ENCODE data around the gene PCGF1. TPM values are rescaled to one million over a fixed set of nuclear protein-coding genes. Genes with fewer than 3 reads are reported as not detected.
"Not testable (repeated sequence)": the region's sequence is repeated elsewhere in the genome, so short reads cannot be mapped to it uniquely, and the experiment has no call there.

Gene PCGF1
- total RNA-seq, 1 donor from 2014 or later = 46.6 TPM

DNA sequence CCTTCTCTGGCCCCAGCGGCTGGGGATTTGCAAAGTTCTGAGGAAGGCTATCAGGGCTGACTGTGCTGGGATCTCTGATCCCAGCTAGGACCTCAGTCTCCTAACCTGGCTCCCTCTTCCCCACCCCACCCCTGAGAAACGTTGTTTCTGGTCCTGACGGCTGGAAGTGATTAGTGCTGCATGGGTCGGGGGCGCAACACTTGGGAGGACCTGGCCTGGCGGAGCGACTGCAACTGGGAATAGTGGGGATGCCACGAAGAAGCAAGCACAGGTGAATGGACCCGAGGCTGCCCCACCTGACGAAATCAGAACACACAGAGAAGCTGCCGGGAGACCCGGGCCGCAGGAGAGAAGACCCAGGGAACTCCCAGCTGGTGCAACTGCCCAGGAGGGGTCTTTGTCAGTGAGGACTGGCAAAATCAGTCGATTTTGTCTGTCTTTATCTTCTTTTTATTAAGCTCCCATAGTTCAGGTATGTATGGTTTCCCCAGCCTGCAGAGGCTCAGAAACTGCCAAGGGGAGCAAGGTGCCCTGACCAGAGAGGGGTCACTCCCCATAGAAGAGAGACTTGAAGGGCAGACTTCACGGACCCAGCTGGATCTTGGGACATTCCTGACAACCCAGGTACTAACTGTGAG lies 7.4 kb downstream of the PCGF1 start:
- no peak for DNase-seq (ENCODE audit: low spot score)

DNA sequence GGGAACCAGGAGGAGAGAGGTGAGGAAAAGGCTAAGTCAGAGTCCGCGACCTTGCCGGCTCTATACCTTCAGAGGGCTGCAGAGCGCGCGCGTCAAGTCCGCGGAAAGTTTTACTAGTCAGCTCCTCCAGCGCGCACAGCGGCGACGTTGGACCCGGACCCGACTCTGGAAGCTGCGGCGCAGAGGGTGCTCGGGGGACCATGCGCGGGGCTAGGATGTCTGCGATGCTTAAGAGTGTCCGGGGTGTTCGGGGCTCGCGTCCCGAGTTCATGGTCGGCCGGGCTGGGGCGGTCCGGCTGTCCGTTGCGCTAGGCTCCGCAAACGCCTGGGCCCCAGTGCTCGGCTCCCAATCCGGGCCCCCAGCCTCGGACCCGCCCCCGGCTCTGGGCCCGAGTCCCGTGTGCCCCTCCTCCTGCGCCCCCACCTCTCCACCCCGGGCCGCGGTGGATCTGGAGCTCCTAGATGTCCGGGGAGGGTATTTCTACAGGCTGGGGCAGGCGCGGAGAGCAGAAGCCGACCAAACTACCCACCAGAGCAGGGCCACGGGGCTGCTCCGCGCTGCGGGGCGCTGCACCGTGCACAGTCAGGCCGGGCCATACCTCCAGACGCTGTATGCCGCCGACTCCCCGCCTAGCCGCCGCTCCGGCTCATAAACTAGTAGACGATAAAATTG lies 8.1 kb downstream of the PCGF1 start, which contains the start of gene LBX2:
Gene LBX2, minus strand, starts transcription at position 337 of the 673 bp plus-strand sequence. Its CDS starts 66 bp downstream, at position 271.
- DNase-seq (ENCODE audit: low spot score) = no peak

DNA sequence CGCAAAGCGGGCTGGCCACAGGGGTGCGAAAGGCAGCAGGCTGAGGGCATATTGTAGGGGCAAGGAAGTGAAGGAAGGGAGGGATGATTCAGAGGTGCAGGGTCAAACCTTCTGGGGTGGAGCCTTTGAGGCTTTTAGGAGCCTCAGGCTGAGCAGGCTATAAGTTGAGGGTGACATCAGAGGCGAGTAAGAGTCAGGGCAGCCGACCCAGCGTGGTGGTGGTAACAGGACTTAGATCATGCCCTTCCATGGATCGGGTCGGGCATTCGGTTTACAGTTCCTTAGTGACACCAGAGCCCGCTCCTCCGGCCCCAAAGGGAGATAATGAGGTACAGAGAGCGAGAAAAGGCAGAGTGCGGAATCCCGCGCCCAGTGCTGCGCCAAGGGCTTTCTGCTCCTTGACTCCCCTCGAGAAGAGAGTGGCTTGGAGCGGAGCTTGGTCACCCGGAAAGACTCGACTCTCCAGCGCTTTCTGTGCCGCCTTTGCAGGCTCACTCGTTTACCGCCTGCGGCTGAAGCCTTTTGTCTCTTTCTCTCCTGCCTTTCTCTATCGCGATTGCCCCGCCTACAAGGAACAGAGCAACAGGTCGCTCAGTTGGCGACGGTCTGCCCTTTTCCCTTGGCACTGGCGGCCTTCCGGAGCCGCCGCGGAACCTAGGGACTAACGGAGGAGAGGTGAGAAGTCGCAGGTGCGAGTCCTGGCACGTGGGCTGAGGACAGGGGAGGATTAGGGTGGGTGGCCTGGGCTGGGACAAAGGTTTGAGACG lies 8.8 kb downstream of the PCGF1 start:
- DNase-seq (ENCODE audit: low spot score) = no peak

DNA sequence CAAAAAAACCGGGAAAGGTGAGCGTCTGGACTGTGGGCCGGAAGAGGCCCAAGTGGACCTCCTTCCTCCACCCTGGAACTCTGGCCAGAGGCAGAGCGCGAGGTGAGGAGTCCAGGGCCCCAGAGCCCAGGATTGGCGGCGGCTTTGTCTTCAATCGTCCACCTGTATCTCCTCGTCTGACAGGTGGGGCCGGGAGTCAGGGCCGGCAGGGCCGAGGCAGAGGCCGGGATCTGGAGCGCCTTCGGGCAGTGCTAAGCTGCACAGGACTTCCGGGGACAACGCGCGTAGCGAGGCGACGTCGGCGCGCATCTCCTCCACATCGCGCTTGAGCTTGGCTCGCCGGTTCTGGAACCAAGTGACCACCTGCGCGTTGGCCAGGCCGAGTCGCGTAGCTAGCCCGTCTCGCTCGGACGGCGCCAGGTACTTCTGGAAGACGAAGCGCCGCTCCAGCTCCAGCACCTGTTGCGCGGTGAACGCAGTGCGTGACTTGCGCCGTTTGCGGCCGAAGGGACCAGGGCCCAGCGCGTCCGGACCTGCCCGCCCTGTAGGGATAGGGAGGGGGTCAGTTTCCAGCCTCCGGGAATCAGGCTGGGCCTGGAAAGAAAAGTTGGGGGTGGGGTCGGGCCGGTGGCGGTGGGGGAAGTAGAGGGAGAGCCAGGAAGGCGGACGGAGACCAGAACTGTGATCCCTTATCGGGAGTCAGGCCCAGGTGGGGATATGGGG lies 9.6 kb downstream of the PCGF1 start:
- no peak for DNase-seq (ENCODE audit: low spot score)

DNA sequence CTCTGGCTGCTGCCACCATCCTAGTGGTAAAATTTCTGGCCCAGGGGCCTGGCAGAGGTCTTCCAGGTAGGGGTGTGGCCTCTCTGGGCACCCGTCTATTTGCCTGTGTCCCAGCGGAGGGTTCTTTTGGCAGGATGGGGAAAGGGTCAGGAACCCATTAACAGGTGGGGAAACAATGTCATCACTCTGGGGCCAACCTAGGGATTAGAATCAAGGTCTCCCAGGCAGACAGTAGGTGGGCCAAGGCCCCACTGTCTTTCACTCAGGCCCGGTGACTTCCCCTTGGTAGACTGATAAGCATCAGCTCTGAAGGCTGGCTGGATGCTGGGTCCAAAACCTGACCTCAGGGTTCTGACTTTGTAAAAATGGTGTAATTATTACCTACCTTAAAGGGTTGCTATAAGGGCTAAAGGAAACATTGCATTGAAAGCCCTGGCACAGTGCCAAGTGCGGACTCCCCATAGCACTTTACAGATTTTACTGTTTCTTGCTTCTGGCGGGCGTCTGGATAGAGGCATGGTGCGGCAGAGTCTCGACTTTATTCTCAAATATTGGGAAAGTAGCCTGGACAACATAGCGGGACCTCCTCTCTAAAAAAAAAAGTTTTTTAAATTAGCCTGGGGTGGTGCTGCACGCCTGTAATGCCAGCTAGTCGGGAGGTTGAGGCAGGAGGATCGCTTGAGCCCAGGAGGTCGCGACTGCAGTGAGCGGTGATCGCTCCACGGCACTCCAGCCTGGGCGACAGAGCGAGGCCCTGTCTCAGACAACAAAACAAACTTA lies 10.3 kb downstream of the PCGF1 start:
- DNase-seq (ENCODE audit: low spot score) = no peak

DNA sequence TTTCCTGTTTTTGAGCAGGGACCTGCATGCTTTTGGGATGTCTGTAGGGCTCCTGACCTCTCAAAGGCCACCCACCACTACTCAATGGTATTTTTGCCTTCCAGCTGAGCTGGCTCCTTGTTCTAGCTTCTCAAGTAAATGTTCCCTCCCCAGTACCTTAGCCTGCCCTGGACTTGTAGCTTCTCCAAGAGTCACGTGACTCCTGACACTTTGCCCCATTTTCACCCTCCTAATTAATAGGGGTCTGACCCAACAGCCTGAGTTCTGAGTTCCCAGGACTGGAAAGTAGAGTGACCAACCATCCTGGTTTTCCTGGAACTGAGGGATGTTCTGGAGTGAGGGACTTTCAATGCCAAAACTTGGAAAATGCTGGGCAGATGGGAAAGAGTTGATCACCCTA lies 12.1 kb downstream of the PCGF1 start:
- no peak for DNase-seq (ENCODE audit: low spot score)

DNA sequence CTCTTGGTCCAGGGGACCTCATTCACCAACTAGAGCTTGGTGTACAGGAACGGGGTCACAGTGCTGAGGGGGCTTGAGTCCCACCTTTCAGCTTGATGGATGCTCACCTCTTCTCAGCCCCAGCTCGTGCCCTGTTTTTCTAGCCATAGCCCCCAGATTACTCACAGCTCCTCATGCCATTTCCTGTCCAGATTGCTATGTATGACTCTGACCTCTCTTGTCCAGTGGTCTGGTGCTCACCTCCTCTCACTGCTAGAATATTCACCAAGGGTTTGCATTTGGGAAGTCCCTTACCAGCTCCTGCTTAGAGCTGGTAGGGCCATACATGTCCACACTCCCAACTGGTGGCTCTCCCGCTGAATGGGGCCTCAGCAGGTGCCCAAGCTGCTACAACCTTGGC lies 13.9 kb downstream of the PCGF1 start:
- no peak for DNase-seq (ENCODE audit: low spot score)

DNA sequence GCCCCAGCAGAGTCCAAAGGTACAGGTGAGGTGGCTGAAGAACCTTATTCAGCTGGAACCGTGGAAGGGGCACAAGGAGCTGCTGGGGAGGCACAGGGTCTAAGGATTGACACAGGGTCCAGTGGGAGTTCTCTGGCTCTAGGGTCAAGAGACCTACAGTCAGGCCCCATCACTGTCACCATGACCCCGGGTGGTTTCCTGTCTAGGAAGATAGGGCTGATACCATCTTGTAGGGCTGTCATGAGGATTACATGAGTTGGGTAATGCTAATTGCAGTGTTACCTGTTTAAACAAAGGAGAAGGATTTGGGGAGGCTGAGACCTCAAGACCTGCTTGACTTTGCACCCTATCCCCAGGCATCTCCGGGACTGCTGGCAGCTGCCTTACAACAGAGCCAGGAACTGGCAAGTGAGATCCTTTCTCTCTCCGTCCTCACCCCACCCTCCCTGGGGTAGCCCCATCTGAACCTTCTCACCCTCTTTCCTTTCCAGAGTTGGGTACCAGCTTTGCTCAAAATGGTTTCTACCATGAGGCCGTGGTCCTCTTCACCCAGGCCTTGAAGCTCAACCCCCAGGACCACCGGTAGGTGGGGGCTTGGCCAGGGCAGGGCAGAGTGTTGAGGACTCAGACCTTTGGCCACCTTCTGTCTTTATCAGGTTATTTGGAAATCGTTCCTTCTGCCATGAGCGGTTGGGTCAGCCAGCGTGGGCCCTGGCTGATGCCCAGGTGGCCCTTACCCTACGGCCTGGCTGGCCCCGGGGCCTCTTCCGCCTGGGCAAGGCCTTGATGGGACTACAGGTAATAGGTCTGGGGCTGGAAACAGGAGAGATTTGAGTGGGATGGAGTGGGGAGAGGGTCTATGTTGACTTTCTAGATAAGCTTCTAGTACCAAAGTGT lies 15.6 kb downstream of the PCGF1 start:
- no peak for DNase-seq (ENCODE audit: low spot score)

DNA sequence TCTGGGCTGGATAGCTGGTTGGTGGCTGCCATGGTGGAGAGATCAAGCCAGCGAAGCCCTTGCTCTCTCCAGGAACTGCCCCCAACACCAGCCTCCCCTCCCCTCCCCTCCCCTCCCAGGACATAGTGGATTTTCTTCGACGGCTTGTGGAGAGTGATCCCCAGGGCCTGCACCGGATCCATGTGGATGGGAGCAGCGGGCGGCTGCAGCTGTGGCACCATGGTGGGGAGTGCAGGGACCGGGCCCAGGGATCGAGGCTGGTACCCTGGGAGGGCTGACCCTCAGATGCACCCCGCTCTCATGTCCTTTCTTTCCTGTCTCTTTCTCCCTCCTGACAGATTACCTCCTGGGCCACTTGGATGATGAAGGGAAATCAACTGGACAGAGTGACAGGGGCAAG lies 17.6 kb downstream of the PCGF1 start:
- no peak for DNase-seq (ENCODE audit: low spot score)

DNA sequence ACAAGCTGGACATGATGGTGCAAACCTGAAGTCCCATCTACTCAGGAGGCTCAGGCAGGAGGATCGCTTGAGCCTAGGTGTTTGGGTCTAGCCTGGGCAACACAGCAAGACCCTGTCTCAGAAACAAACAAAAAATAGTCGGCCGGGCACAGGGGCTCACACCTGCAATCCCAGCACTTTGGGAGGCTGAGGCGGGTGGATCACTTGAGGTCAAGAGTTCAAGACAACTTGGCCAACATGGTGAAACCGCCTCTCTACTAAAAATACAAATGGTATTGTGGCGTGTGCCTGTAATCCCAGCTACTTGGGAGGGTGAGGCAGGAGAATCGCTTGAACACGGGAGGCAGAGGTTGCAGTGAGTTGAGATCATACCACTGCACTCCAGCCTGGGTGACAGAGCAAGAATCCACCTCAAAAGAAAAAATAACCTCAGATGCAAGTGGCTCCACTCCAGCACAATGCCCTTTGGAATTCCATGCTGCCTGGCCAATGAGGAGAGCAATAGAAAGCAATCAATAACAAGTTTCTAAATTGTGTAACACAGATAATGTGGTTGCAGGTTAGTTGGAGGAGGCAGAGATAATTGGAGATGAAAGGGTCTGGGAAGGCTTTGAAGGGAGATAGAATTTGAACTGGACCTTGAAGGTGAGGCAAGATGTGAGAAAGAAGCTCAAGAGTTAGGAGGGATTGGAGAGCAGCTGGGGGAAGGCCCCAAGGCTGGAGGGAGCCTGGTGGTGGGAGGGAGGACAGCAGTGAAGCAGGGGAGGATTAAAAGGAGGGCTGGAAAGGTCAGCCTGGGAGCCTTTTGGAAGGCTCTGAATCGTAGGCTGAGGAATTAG lies 18.6 kb downstream of the PCGF1 start:
- no peak for DNase-seq (ENCODE audit: low spot score)

DNA sequence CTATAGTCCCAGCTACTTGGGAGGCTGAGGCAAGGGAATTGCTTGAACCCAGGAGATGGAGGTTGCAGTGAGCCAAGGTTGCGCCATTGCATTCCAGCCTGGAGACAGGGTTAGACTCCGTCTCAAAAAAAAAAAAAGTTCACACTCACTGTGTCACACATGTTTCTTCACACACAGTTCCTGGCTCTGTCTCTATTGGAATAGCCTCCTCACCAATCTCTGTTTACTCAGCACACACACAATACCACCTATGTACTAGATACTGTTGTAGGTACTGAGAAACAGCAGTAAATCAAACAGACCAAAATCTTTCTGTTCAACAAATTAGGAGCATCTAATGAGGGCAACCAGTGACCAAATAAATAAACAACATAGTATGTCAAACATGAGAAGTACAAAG lies 21.4 kb downstream of the PCGF1 start:
- no peak for DNase-seq (ENCODE audit: low spot score)

DNA sequence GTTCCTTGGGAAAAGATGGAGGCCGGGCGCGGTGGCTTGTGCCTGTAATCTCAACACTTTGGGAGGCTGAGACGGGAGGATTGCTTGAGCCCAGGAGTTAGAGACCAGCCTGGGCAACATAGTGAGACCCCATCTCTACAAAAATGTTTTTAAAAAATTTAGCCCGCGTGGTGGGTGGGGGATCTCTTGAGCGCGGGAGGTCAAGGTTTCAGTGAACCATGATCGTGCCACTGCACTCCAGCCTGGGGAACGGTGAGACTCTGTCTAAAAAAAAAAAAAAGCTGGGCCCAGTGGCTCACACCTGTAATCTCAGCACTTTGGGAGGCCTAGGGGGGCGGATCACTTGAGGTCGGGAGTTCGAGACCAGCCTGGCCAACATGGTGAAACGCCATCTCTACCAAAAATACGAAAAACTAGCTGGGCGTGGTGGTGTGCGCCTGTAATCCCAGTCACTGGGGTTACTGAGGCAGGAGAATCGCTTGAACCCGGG lies 23.8 kb downstream of the PCGF1 start:
- DNase-seq (ENCODE audit: low spot score) = not testable (repeated sequence)

DNA sequence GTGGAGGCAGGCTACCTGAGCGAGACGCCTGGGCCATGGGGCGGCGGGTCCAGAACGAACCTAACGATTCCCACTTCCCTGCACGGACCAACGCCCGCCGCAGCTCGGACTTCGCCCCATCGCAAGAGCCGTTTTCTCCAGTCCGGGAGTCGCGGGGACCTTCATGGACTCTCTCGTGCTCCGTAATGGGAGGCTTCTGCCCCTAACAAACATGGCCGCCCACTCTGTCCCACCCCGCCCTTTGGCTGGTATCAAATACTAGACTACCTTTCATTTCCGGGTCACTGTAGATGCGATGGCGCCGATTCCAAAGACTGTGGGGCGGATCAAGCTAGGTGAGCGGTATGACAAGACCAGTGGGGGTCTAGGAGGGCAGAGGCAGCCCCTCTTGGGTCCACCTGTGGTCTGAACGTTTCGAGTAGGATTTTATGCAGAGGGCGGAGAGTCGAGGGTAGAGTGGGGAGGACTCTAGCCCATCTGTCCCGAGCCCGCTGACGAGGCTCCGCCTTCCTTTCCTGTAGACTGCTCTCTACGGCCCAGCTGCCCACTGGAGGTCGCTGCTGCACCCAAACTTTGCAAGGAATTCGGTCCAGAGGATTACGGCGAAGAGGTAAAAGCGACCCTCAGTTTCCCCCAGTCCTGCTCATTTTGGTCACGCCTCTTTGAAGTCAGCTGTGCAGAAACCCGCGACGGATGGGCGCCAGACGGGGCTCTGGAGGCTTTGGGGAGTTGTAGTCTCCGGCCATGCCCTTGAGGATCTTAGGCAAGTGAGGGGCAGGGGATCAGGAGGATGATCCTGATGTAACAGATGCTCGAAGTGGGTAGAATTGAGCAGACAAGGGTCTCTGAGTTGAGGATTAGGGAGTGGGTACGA lies 24.5 kb downstream of the PCGF1 start, which contains the start of the genes CCDC142 and TTC31:
Gene CCDC142, minus strand, starts transcription at position 198 of the 874 bp plus-strand sequence. Its CDS starts 161 bp downstream, at position 37.
Gene TTC31, plus strand, starts transcription at position 281 of the 874 bp plus-strand sequence. Its CDS starts 15 bp downstream, at position 296.
- DNase-seq (ENCODE audit: low spot score) = peak; percentile 98

DNA sequence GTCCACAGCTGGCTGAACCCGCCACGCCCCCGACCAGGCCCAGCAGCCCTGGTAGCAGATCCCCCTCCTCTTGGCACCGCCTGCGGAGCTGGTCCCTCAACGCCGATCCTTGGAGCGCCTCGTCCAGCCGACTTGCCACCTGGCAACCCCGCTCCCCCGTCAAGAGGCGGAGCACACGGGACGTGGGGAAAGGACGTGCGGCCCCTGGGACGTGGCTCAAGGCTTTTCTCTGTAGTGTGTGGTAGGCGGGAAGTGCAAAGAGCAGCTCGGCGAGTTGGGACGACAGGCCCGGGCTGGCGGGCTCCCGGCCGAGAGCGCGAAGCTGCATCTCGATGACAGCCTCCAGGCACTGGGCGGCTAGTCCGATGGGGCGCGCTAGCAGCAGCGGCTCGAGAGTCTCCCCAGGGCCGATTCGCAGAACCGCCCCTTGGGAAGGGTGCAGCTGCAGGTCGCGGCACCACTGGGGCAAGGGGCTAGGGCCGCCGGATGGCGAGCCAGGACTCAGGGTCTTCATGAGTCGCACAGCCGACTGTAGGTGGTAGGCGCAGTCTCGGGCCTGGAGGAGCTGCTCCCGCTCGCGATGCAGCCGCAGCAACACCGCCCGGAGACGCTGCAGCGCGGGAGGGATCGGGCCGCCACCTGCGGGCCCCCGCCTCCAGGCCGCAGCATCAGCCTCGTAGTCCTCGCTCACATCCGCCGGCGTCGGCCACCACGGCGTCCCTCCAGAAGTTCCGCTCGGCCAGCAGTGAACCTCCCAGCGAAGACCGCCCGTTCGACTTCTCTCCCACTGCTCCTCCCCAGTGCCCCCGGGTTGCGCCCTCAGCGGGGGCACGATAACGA lies 25.3 kb downstream of the PCGF1 start:
- DNase-seq (ENCODE audit: low spot score) = no peak

DNA sequence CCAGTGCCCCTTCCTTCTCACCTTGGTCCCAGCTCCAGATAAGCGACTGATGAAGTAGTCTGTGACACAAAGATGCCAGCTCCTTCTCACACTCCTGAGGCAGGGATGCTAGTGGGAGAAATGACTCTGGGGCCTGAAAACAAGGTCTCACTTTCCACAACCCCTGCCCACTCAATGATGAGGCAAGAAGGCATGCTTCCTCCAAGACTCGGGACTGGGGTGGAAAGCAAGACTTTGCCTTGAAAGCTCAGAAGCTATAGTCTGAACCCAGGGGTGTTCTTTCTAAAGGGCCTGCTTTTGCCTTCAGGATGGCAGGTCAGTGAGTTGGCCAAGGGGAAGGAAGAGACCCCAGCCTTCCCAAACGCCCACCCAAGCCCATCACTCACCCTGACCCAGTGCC lies 26.1 kb downstream of the PCGF1 start:
- DNase-seq (ENCODE audit: low spot score) = no peak

DNA sequence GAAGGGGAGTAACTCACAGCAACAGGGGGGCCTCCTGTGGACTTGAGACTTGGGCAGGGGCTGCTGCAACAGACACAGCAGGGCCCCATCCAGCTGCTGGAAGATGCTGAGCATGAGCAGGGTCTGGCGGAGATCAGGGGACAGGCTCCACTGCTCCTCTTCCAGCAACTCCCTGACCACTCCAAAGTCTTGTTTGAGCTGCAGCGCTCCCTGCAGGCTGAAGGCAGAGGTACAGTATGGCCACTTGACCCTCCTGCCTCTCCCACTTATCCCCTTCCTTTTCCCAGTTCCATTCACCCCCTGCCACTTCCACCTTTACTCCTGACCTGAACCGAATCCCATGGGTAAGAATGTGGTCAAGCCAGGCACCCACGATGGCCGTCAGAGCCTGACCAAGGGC lies 32.6 kb downstream of the PCGF1 start:
- no peak for DNase-seq (ENCODE audit: low spot score)

DNA sequence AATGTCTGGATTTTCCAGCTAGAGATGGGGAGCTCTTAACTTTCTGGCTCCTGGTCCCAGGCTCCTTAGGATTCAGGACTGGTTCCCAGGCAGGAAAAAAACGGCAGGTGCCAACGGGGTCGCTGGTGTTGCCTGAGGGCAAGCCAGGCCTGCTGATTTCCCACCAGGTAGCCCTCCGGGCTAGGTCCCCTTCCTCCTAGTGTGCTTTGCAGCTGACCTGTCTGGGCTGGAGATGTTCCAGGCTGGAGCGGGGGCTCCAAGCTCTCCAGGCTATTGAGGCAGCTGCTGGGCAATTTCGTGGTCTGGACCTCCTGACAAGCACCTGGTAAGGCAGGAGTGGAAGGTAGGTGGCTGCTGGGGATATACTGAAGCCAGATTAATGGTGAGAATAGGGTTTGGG lies 33.0 kb downstream of the PCGF1 start:
- no peak for DNase-seq (ENCODE audit: low spot score)
